Sigmoid colon (tissue), 7 donors: ENCODE results near the gene ZNF189. TPM values are rescaled to one million over a fixed set of nuclear protein-coding genes. Genes with fewer than 3 reads are reported as not detected.

Source experiments
- DNase-seq: peaks from one replicate; pipeline ENCODE4 v3.0.0-alpha.2; 2019
- H3K27ac ChIP-seq, 4 donors: fragments of 200-600 bp; sonication (generic); one replicate each; pipeline ENCODE4 v1.5.1; 2016 to 2019; ENCODE audit warnings: mild to moderate bottlenecking in 1 of 4
- H3K27me3 ChIP-seq, 3 donors: fragments of 200-600 bp; sonication (generic); one replicate each; pipeline ENCODE4 v1.5.1; 2019; ENCODE audit warnings: mild to moderate bottlenecking in 1 of 3
- H3K36me3 ChIP-seq, 4 donors: fragments of 200-600 bp; sonication (generic); one replicate each; pipeline ENCODE4 v1.5.1; 2016 to 2019
- H3K4me1 ChIP-seq, 4 donors: fragments of 200-600 bp; sonication (generic); one replicate each; pipeline ENCODE4 v1.5.1; 2017 to 2019
- H3K4me3 ChIP-seq, 4 donors: fragments of 200-600 bp; sonication (generic); one replicate each; pipeline ENCODE4 v1.5.1; 2017 to 2019; ENCODE audit warnings: mild to moderate bottlenecking in 2 of 4, moderate library complexity in 1 of 4
- H3K9me3 ChIP-seq, 4 donors: fragments of 200-600 bp in 3 of 4; sonication (generic) in 3 of 4; one replicate each; pipeline versions ENCODE4 v1.5.1 to v1.6.1; 2013 to 2019
- EP300 ChIP-seq, 4 donors: sonication (generic); formaldehyde crosslinking; IDR thresholded peaks; one replicate each; pipeline ENCODE4 v1.6.1; 2017; ENCODE audit warnings: antibody characterized with exemption in 4 of 4
- POLR2A ChIP-seq, 2 donors: fragments of 450-650 bp; IDR thresholded peaks; one replicate each; pipeline ENCODE4 v1.6.1; 2016; ENCODE audit warnings: antibody characterized with exemption in 2 of 2, mild to moderate bottlenecking in 2 of 2, moderate library complexity in 2 of 2
- POLR2AphosphoS5 ChIP-seq, 4 donors: sonication (generic); formaldehyde crosslinking; IDR thresholded peaks; one replicate each; pipeline ENCODE4 v1.6.1; 2017; ENCODE audit warnings: antibody characterized with exemption in 4 of 4
- WGBS, 2 donors: extraction: QIAGEN DNeasy Blood & Tissue Kit; methylation state at CpG; one replicate each; pipeline ENCODE4 v1.1.7; 2013; 5-methylcytosine and 5-hydroxymethylcytosine counted together
- intact Hi-C: fragments of 100-400 bp; cut with DNase I; formaldehyde crosslinking; loops from one replicate; pipeline ENCODE4 v1.15.1; 2023
- polyA plus RNA-seq, 3 donors: library from polyadenylated mRNA; stranded (reverse); fragments of 200-250 nt; gene quantifications; one replicate each; pipeline ENCODE4 v1.2.3, GENCODE V29; 2013
- total RNA-seq, 4 donors: library from RNA; depleted of rRNA; stranded (reverse); fragments of >200 nt; gene quantifications; one replicate each; pipeline ENCODE4 v1.1.0, GENCODE V29; 2016
- TF ChIP-seq, protein P1 (sequence below), 4 experiments: fragments of 450-650 bp in 3 of 4; fragments of 200-600 bp in 1 of 4; IDR thresholded peaks; one replicate each; pipeline ENCODE4 v1.5.1; 2016 to 2019; ENCODE audit warnings: antibody characterized with exemption in 4 of 4, mild to moderate bottlenecking in 3 of 4, moderate library complexity in 2 of 4
- donor health status: healthy with polysubstance abuse.
- donor health status: Bipolar disorder and iron deficiency.
- donor health status: healthy.

ZNF189 gene
- total and polyA plus RNA-seq, 7 donors, result 5.3 to 26.0 (median 21.2) TPM

DNA sequence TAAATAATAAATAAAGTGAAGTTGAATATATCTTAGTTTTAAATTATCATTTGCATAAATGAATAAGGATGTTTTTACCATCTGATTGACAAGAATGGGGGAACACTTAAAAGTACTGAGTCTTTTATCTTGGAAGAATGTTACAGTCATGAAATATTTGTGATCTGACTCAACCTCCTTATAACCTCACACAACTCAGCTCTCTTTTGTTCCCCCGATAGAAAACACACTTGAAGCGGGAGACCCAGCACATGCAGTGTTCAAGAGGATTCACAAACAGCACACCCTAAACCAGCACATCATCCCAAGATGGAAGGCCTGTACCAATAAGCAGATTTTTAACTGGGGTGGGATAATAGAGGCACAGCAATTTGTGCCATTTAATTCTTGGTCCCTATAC is 29.4 kb upstream of the ZNF189 start:
- no peaks in the 10 kb centered on the region for H3K27me3 ChIP-seq
- no peak overlapping the region for H3K27ac ChIP-seq
- H3K9me3 ChIP-seq, result no peaks in the 10 kb centered on the region
- TF ChIP-seq EP300 (IDR thresholded peaks at IDR 0.05) (no peak), POLR2AphosphoS5 (IDR thresholded peaks at IDR 0.05) (no peak), POLR2A (IDR thresholded peaks at IDR 0.05) (no peak)
- TF ChIP-seq, protein P1, sequence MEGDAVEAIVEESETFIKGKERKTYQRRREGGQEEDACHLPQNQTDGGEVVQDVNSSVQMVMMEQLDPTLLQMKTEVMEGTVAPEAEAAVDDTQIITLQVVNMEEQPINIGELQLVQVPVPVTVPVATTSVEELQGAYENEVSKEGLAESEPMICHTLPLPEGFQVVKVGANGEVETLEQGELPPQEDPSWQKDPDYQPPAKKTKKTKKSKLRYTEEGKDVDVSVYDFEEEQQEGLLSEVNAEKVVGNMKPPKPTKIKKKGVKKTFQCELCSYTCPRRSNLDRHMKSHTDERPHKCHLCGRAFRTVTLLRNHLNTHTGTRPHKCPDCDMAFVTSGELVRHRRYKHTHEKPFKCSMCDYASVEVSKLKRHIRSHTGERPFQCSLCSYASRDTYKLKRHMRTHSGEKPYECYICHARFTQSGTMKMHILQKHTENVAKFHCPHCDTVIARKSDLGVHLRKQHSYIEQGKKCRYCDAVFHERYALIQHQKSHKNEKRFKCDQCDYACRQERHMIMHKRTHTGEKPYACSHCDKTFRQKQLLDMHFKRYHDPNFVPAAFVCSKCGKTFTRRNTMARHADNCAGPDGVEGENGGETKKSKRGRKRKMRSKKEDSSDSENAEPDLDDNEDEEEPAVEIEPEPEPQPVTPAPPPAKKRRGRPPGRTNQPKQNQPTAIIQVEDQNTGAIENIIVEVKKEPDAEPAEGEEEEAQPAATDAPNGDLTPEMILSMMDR (IDR thresholded peaks at IDR 0.05), result no peak
- no peaks in the 10 kb centered on the region for H3K4me1 ChIP-seq
- no peak for DNase-seq
- H3K4me3 ChIP-seq, result no peak overlapping the region
- H3K36me3 ChIP-seq, result no peaks in the 10 kb centered on the region
- WGBS, 2 donors, result 92 to 95% methylated on average over 2 of the region's 2 CpGs
- intact Hi-C loops, result no loop called here

DNA sequence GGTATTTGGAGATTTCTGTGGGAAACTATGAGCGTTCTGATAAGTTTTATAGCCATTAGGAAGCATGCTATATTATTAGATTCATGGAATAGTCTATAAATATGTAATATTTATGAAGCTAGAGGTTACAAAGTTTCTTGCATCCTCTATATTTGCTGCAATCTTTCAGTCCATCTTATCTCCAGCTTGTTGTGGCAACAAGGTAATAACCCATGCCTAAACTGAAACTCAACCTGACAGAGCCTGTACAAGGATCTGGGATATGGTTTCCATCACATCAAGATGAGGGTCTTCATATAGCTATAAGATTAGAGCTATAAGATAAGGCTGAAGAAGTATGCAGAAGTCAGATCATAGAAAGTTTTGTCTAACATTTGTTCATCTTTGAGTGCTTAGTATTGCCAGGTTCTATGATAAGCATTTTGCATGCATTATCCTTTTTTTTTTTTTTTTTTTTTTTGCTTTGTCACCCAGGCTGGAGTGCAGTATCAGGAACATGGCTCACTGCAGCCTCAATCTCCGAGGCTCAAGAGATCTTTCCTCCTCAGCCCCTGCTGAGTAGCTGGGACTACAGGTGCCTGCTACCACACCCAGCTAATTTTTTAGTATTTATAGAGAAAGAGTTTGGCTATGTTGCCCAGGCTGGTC is 28.6 kb upstream of the ZNF189 start:
- DNase-seq, result no peak
- H3K4me1 ChIP-seq, result no peaks in the 10 kb centered on the region
- TF ChIP-seq, protein P1 (IDR thresholded peaks at IDR 0.05), result no peak
- TF ChIP-seq POLR2AphosphoS5 (IDR thresholded peaks at IDR 0.05) (no peak), EP300 (IDR thresholded peaks at IDR 0.05) (no peak), POLR2A (IDR thresholded peaks at IDR 0.05) (no peak)
- 74 to 81% methylated on average over 2 of the region's 2 CpGs for WGBS, 2 donors
- no peak overlapping the region for H3K4me3 ChIP-seq
- no peak overlapping the region for H3K27ac ChIP-seq
- H3K36me3 ChIP-seq, result no peaks in the 10 kb centered on the region
- H3K27me3 ChIP-seq, result no peaks in the 10 kb centered on the region
- H3K9me3 ChIP-seq, result no peaks in the 10 kb centered on the region
- intact Hi-C loops, result no loop called here

DNA sequence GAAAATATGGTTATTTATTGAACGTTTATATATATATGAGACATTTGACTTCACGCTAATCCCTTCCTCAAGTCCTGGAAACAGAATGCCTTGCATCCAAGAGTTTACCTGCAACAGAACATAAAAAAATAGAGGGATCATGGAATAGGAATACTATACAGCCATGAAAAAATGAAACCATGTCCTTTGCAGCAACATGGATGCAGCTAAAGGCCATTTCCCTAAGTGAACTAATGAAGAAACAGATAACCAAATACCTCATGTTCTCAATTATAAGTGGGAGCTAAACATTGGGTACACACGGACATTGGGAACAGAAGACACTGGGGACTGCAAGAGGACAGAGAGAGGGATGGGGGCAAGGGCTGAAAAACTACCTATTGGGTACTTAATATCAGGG is 26.8 kb upstream of the ZNF189 start:
- no peak overlapping the region for H3K4me3 ChIP-seq
- 95 to 96% methylated on average over 3 of the region's 3 CpGs for WGBS, 2 donors
- TF ChIP-seq POLR2A (IDR thresholded peaks at IDR 0.05), result no peak
- no peaks in the 10 kb centered on the region for H3K4me1 ChIP-seq
- DNase-seq, result no peak
- no peaks in the 10 kb centered on the region for H3K27me3 ChIP-seq
- H3K36me3 ChIP-seq, result no peaks in the 10 kb centered on the region
- H3K9me3 ChIP-seq, result no peaks in the 10 kb centered on the region
- no peak overlapping the region for H3K27ac ChIP-seq
- intact Hi-C loops, result no loop called here

DNA sequence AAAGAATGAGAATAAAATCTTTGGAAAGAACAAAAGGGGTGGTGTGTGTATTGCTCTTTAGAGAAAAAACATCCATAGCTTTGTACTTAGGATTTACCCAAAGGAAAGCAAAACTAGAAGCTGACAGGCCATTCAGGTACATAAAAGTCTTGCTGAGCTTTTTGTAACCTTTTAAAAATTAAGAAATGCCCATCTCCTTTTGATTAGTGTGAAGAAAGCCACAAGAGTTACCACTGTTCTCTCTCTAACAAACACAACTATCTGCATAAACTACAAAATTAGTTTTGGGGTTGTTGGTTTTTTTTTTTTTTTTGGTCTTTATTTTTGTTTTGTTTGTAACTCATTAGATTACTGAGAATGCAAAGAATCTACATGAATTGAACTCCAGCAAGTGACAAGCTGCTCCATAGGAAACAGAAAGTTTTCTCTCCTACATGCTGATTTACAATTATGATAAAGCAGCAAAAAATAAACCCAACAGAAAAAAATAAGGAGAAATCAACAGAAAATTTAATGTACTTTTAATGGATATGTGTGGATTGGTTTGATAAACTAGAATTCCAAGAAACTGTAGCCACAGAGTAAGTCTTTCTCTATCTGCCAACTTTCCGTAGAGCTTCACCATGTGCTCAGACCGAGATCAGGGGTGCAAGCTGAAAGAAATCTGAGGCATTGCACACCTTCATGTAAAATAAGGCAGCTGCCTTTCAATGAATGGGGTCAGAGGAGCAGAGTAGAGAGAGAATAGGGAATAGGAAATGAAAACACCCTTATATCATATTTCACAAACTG is 26.1 kb upstream of the ZNF189 start:
- H3K4me3 ChIP-seq, result no peak overlapping the region
- intact Hi-C loops, result no loop called here
- no peaks in the 10 kb centered on the region for H3K36me3 ChIP-seq
- 85 to 89% methylated on average over 2 of the region's 2 CpGs for WGBS, 2 donors
- H3K27me3 ChIP-seq, result no peaks in the 10 kb centered on the region
- no peak overlapping the region for H3K27ac ChIP-seq
- TF ChIP-seq, protein P1 (IDR thresholded peaks at IDR 0.05), result no peak
- TF ChIP-seq POLR2AphosphoS5 (IDR thresholded peaks at IDR 0.05) (no peak), POLR2A (IDR thresholded peaks at IDR 0.05) (no peak), EP300 (IDR thresholded peaks at IDR 0.05) (no peak)
- H3K4me1 ChIP-seq, result no peaks in the 10 kb centered on the region
- H3K9me3 ChIP-seq, result no peaks in the 10 kb centered on the region
- DNase-seq, result no peak

DNA sequence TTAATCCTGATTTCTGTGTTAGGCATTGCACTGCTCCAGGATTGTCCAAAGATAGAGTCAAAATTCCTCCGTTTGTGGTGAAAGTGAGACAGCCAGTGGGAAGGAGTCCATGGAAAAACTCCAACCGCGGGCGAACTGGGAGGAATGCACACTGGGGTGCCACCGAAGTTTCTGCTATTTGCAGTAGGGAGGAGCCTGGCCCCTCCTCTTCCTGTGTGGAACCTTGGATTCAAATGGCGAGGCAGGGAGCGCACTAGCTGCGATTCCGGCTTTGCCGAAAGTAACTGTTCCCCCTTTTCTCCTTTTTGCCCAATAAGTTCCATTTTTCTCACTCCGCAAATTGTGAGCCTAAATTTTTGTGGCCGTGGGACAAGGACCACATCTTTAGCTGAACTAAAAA is 23.1 kb upstream of the ZNF189 start:
- Histone ChIP-seq H3K36me3 (no peaks in the 10 kb centered on the region), H3K27me3 (no peaks in the 10 kb centered on the region), H3K27ac (no peak overlapping the region), H3K9me3 (no peaks in the 10 kb centered on the region), H3K4me1 (no peaks in the 10 kb centered on the region), H3K4me3 (no peak overlapping the region)
- no peak for TF ChIP-seq EP300 (IDR thresholded peaks at IDR 0.05)
- TF ChIP-seq POLR2A (IDR thresholded peaks at IDR 0.05), result no peak
- TF ChIP-seq, protein P1 (IDR thresholded peaks at IDR 0.05), result no peak
- TF ChIP-seq POLR2AphosphoS5 (IDR thresholded peaks at IDR 0.05), result no peak
- intact Hi-C loops, result no loop called here
- 93 to 96% methylated on average over 12 of the region's 12 CpGs for WGBS, 2 donors
- no peak for DNase-seq
